Measurements from ENCODE around the gene TNFRSF17. TPM values are rescaled to one million over a fixed set of nuclear protein-coding genes. Genes with fewer than 3 reads are reported as not detected.
A peak's percentile ranks its signal among the peaks of the same experiment; 100 is the strongest.

Gene TNFRSF17
- total and polyA plus RNA-seq, 2 donors (not counting 3 experiments of a cell fraction or from before 2014, with no cell fraction given), result not detected

- Histone ChIP-seq H3K9me1 (replicated peaks; ENCODE audit: control insufficient read depth, extremely low read depth, insufficient read depth, low read length) (no peaks in the 10 kb centered on the region), H4K20me1 (replicated peaks; ENCODE audit: control insufficient read depth, extremely low read depth, insufficient read depth, low read length) (no peaks in the 10 kb centered on the region), H3K36me3 (ENCODE audit: control insufficient read depth in 2 of 2, extremely low read depth in 1 of 2, insufficient read depth in 2 of 2, low read length in 2 of 2) (no peaks in the 10 kb centered on the region), H3K27ac (ENCODE audit: insufficient read depth, low read depth, low read length) (peak overlapping the region; percentile 83), H3K9ac (replicated peaks; ENCODE audit: extremely low read depth, insufficient read depth, low read length) (peak overlapping the region; percentile 16), H3K4me1 (ENCODE audit: control insufficient read depth, extremely low read depth, insufficient read depth, low read length) (peaks cover 11% of the 10 kb centered on the region), H3K27me3 (ENCODE audit: control insufficient read depth in 2 of 2, insufficient read depth in 2 of 2, low read length in 2 of 2) (no peaks in the 10 kb centered on the region), H3K9me3 (replicated peaks; ENCODE audit: control insufficient read depth, insufficient read depth, low read length) (no peaks in the 10 kb centered on the region), H3K4me3 (replicated peaks in 1 of 3; ENCODE audit: insufficient read depth in 1 of 3, low read depth in 1 of 3, low read length in 3 of 3) (no peak overlapping the region), H3K4me2 (ENCODE audit: insufficient read depth, low read length) (peak overlapping the region; percentile 26), H3K79me2 (ENCODE audit: control insufficient read depth, insufficient read depth, low read length) (no peaks in the 10 kb centered on the region), H2AFZ (ENCODE audit: low read depth, low read length) (peak overlapping the region; percentile 52)
- BruUV-seq (replicated peaks), result TSS peak; percentile 89
- FAIRE-seq (peak; percentile 93), DNase-seq (ENCODE audit: low read depth, low spot score) (peak; percentile 68)
- intact Hi-C loops (cut with micrococcal nuclease) (loop anchor here (1.0 to 5.0 kb wide), 2 partner anchors 18 to 77 kb away; partner anchors contain the start of genes GSPT1 and SNX29), dilution Hi-C loops (cut with MboI; ENCODE audit: extremely low pct_ligation_motif_present, low sequenced_read_pairs) (no loop called here)
- TF ChIP-seq POLR2AphosphoS5 (IDR thresholded peaks at IDR 0.05; ENCODE audit: insufficient read depth, low read depth, low read length), result peak; percentile 51
- no peak for TF ChIP-seq EZH2 (IDR thresholded peaks at IDR 0.05; ENCODE audit: borderline replicate concordance, low read depth, low read length, severe bottlenecking)
- peak; percentile 41 for TF ChIP-seq MAX (IDR thresholded peaks at IDR 0.05; ENCODE audit: insufficient read depth, insufficient read length)
- peak; percentile 10 for TF ChIP-seq JUN (IDR thresholded peaks at IDR 0.05; ENCODE audit: borderline replicate concordance, insufficient read depth, insufficient read length, low read depth)
- peak; percentile 72 for TF ChIP-seq FOS (IDR thresholded peaks at IDR 0.05; ENCODE audit: borderline replicate concordance, insufficient read depth, low read length)
- ChIA-PET CTCF (interaction anchor here (1.1 to 2.1 kb wide), 4 partner anchors 11 to 73 kb away, joined by 3 to 10 read pairs (median 4); no protein-coding TSS in a partner anchor), POLR2A (no interaction called here)
These were observed 29.4 kb downstream of the TNFRSF17 start for GRCh38 chr16:11994143-11995119.
